HG02852 (cell line): Measurements from ENCODE around the gene ANKRD44.

ENCODE experiments used
- ATAC-seq: cut with Tn5 transposase; IDR thresholded peaks from one replicate; pipeline ENCODE4 v1.9.1; 2021; ENCODE audit warnings: mild to moderate bottlenecking, moderate library complexity; ENCODE audit not compliant: unreplicated experiment

The ANKRD44 gene

GRCh38 chr2:197126630-197127352, 183.8 kb downstream of the ANKRD44 start:
- no peak for ATAC-seq

GRCh38 chr2:197124639-197125390, 185.8 kb downstream of the ANKRD44 start:
- no peak for ATAC-seq

GRCh38 chr2:197122821-197123220, 187.8 kb downstream of the ANKRD44 start:
- no peak for ATAC-seq

GRCh38 chr2:197121756-197122385, 188.7 kb downstream of the ANKRD44 start:
- ATAC-seq: no peak

GRCh38 chr2:197121255-197121654, 189.3 kb downstream of the ANKRD44 start:
- ATAC-seq: no peak

- no peak for ATAC-seq
These were observed 194.2 kb downstream of the ANKRD44 start for GRCh38 chr2:197116306-197116879.

GRCh38 chr2:197115325-197115724, 195.3 kb downstream of the ANKRD44 start:
- no peak for ATAC-seq

GRCh38 chr2:197113275-197113711, 197.3 kb downstream of the ANKRD44 start:
- peak; percentile 47 for ATAC-seq

GRCh38 chr2:197109326-197109725, 201.3 kb downstream of the ANKRD44 start:
- ATAC-seq: no peak

GRCh38 chr2:197108758-197109157, 201.8 kb downstream of the ANKRD44 start:
- no peak for ATAC-seq

- ATAC-seq: no peak
These were observed 203.0 kb downstream of the ANKRD44 start for GRCh38 chr2:197107291-197108269.

GRCh38 chr2:197103363-197103762, 207.2 kb downstream of the ANKRD44 start:
- ATAC-seq: no peak

GRCh38 chr2:197102231-197102630, 208.3 kb downstream of the ANKRD44 start:
- no peak for ATAC-seq

GRCh38 chr2:197101519-197101918, 209.1 kb downstream of the ANKRD44 start:
- no peak for ATAC-seq

- no peak for ATAC-seq
These were observed 212.8 kb downstream of the ANKRD44 start for GRCh38 chr2:197097578-197098366.

GRCh38 chr2:197096649-197097048, 213.9 kb downstream of the ANKRD44 start:
- ATAC-seq: no peak

GRCh38 chr2:197092431-197092830, 218.1 kb downstream of the ANKRD44 start:
- ATAC-seq: no peak

- no peak for ATAC-seq
These were observed 219.7 kb downstream of the ANKRD44 start for GRCh38 chr2:197090742-197091367.

GRCh38 chr2:197089655-197090054, 220.9 kb downstream of the ANKRD44 start:
- ATAC-seq: no peak
